ENCODE measurements around the gene CTF1.
"Not testable (repeated sequence)": the region's sequence is repeated elsewhere in the genome, so short reads cannot be mapped to it uniquely, and the experiment has no call there.

CTF1 gene

DNA sequence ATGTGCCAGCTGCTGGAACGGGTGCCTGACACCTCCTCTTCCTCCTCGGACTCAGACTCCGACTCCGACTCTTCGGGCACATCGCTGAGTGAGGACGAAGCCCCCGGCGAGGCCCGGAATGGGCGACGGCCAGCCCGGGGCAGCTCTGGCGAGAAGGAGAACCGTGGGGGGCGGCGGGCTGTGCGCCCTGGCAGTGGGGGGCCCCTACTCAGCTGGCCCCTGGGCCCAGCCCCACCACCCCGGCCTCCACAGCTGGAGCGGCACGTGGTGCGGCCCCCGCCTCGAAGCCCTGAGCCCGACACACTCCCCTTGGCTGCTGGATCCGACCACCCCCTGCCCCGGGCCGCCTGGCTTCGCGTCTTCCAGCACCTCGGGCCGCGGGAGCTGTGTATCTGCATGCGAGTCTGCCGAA, 33.8 kb downstream of the CTF1 start:
- no peak for DNase-seq (ENCODE audit: low read depth)

DNA sequence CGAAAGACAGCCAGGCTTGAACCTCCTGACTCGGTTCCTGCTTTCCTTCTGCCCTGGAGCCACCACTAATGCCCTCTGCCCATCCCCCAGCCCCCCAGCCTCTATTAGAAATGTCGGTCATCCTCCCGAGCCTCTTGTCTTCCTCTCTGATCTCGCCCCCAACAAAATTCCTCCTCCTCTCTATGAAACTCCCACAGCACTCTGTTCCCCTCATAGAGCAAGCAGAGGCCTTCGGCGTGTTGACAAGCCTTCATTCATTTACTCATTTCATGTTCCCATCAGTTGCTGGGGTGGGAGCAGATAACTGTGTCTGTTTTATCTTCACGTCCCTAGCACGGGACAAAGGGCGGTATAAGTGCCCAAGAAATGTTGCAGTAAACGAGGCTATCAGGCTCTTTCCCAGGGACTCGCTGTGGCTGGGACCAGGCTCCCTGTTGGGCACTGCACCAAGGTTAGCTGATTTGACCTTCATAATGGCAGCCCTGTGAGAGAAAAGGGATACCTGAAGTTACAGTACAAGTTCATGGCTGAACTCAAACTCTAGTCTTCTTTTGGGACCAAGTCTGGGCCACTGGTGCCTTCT, 34.7 kb downstream of the CTF1 start:
- DNase-seq (ENCODE audit: low read depth), result no peak

DNA sequence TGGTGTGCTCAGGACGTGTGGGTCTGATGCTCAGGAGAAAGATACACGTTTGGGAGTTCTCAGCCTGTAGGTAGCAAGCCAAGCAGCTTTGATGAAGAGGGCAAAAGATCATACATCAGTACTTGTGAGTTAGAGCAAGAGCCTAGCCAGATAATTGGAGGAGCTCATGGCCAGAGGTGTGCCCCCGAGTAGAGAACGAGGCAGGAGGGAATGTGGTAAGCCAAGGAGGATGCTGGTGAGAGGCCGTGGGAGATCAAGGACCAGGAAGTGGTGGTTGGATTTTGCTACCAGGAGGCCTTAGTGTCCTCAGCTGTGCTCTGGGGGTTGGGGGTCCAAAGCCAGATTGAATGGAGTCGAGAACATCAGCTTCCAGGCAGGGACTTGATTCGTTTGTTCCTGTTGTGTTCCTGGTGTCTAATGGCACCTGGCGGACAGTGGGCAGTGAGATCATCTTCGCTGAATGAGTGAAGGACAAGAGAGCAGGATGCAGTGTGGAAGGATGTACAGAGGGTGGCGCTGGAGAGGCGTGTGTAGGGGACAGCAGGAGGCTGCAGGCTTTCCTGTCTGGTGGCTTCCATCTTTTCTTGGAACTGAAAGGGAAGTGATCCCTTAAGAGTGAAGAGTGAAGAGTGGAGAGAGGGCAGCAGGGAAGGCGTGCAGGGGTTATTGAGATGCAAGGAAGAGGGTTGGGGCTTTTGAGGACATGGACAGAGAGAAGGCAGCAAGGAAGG, 38.6 kb downstream of the CTF1 start:
- DNase-seq (ENCODE audit: low read depth), result no peak

DNA sequence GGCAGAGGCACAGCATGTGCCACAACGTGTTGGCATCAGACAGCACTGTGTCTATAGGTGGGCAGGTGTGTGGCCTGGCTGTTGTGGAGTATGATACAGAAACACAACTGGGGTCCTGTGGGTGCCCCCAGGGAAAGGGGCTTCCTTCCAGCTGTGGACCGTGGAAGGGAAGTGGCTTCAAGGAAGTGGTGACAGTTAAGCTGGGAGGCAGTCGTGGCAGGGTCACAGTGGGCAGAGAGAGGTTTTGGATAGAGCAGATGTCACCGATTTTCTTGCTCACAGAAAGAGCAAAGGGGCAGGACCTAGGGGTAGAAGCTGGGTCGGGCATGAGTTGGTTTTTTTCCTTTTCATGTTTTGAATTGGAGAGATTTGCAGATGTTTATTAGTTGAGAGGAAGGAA, 41.3 kb downstream of the CTF1 start:
- DNase-seq (ENCODE audit: low read depth), result no peak

DNA sequence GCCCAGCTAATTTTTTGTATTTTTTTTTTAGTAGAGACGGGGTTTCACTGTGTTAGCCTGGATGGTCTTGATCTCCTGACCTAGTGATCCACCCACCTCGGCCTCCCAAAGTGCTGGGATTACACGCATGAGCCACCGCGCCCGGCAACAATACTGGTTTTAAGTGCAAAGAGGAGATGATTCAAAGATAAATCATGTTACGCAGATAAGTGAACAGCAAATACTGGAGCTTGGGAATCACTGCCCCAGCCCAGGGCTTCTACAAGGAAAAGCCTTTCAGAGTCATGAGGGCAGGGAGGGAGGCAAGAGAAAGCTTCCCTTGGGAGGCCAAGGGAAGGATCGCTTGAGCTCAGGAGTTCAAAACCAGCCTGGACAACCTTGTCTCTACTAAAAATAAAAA, 43.2 kb downstream of the CTF1 start:
- DNase-seq (ENCODE audit: low read depth), result not testable (repeated sequence)

DNA sequence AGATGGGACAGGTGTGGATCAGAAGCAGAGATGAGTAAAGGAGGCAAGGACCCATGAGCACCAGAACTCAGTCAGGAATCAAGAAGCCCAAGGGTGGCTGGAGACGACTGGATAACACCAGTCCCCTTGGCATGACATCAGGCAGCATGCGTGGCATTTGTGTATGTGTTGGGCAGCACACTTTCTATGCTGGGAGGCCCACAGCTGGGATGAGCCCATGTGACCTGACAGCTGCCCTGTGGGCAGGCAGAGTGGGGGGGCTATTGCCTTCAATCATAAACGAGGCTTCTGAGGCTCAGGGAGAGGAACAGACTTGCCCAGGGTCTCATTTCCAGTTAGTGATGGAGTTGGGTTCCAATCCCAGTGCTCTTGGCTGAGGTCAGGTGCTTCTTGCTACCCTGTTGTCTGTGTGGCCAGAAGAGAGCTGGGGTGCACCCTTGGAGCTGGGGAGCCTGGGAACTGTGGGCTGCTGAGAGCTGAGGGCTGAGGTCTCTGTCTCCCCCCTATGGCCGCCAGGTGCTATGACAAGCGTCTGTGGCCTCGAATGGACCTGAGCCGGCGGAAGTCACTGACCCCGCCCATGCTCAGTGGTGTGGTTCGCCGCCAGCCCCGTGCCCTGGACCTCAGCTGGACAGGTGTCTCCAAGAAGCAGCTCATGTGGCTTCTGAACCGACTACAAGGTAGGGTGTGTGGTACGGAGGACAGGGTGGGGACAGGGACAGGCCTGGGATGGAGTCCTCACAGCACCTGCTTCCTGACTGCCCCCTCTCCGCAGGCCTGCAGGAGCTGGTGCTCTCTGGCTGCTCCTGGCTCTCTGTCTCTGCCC, 45.4 kb downstream of the CTF1 start:
- DNase-seq (ENCODE audit: low read depth), result peak; percentile 30

DNA sequence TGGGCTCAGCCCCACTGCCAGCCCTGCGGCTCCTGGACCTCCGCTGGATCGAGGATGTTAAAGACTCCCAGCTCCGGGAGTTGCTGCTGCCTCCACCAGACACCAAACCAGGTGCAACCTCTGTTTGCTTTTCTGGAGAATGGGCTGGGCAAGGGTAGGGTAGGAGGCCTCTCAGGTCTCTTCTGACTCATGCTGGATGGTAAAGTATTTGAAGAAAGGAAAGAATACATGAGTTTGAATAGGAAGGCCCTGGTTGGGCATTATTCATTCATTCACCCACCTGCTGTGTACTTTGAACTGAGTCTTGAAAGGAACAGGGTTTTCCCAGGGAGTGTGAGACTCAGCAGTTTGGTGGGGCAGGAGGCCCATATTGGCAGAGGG, 46.0 kb downstream of the CTF1 start:
- DNase-seq (ENCODE audit: low read depth), result no peak

DNA sequence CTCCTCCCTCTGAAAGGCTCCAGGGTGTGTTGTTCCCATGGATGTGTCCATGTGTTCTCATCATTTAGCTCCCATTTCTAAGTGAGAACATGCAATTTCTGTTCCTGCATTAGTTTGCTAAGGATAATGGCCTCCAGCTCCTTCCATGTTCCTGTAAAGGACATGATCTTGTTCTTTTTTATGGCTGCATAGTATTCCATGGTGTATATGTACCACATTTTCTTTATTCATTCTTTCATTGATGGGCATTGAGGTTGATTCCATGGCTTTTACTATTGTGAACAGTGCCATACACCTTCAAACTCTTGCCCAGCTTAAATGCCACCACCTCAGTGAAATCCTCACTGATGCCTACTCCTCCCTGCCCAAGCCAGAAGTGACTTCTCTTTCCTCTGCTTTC, 47.9 kb downstream of the CTF1 start:
- no peak for DNase-seq (ENCODE audit: low read depth)

DNA sequence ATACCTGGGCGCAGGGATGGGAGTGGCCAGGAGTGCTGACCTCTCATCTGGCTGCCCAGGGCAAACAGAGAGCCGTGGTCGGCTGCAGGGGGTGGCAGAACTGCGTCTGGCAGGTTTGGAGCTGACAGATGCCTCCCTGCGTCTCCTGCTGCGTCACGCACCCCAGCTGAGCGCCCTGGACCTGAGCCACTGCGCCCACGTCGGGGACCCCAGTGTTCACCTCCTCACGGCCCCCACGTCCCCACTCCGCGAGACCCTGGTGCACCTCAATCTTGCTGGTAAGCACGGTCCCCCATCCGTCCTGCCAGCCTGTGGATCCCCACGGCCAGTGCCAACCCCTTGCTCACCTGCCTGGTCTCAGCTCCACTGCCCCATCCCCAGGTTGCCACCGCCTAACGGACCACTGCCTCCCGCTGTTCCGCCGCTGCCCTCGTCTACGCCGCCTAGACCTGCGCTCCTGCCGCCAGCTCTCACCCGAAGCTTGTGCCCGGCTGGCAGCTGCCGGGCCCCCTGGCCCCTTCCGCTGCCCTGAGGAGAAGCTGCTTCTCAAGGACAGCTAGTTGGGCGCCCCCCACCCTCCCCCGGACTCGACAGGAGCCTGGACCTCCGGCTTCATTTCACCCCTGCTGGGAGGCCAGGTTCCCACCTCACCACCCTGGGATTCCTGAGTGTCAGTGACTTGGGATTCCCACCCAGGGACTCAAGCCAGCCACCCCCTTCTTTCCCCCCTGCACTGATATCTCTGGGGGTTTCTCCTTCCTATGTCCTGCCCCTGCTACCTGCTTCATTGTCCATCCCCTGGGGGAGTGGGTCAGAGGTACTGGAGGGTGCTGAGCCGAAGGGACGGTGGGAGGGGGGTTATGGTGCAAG, 50.5 kb downstream of the CTF1 start:
- no peak for DNase-seq (ENCODE audit: low read depth)

DNA sequence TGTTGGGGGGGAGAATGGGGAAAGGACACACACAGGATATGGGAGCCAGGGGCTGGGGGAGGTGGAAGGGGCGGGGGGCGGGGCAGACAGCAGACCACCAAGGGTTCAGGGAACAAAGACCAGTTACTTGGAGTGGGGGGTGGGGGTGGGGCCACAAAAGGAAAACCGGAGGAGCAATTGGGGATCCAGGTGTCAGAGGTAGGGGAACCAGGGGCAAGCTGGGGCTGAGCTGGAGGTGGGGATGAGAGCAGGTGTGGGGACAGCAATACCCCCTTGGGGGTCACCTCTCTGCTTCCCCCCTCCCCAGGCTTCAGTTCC, 51.1 kb downstream of the CTF1 start:
- DNase-seq (ENCODE audit: low read depth), result no peak

DNA sequence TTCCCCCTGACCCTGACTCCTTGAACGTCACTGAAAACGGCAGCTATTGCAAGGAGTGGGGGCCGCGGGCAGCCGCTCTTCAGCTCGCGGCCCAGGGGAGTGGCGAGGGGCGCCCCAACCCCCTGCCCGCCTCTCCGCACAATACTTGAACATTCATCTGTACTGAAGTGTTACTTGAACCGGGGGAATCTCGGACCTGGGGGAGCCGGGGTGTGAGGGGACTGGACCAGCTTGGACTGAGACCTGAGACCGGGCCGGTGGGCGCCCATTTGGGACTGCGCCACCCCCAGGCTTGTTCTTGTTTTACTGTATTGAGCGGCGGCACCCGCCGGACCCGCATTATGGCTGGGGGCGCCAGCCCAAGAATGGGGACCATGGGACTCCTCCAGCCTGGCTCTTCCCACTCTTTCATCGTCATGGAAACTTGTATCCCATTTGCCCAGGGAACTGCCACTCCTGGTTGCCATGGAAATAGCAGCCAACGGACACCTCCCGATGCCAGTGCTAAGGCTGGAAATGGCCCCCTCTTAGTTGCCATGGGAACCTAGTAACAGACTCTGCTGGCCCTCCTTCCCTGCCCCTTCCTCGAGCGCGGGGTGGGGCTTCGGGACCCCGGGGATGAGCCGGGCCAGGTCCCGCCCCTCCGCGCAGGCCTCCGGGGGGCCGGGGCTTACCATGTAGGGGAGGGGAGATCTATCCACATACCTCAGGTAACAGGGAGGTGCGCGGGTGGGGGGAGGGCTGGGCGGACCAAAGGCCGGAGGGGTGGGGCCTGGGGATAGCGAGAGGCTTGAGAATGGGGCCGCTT, 51.6 kb downstream of the CTF1 start:
- DNase-seq (ENCODE audit: low read depth), result no peak

DNA sequence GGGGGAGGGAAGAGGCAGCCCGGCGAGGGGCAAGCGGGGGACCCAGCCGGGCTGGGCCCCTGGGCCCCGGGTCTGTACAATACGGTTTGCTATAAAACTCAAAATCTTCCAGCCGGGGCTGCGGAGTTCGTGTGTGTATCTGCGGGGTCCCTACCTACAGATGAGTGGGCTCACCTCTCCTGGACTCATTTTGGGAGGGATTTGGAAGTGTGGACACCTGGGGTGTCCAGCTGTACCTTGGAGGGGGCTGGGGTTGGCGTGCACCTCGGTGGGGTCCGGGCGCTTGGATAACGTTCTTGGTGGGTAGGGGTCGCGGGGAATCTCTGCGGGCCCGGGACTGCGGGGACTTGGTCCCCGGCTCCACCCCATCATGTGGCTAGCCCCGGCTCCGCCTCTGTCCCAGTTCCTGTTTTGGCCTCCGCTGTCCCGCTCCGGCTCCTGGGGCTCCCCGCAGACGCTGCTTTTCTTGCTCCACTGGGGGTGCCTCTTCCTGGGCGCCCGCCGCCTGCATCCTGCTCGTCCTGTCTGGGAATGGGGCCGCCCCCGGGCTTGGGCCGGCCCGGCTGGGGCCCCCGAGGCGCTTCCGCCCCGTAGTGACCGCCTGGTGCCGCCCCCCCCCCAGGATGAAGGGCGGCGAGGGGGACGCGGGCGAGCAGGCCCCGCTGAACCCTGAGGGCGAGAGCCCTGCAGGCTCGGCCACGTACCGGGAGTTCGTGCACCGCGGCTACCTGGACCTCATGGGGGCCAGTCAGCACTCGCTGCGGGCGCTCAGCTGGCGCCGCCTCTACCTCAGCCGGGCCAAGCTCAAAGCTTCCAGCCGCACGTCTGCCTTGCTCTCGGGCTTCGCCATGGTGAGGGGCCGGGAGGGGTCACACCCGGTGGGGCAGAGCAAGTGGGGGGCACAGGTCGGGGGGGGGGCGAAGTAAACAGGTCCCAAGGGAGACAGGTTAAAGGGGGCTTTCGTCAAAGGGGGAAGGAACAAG, 52.5 kb downstream of the CTF1 start, which contains the start of gene ORAI3:
Gene ORAI3 (plus strand): TSS at position 402 of the 983 bp plus-strand sequence. CDS start 222 bp downstream, at position 624.
- no peak for DNase-seq (ENCODE audit: low read depth)

DNA sequence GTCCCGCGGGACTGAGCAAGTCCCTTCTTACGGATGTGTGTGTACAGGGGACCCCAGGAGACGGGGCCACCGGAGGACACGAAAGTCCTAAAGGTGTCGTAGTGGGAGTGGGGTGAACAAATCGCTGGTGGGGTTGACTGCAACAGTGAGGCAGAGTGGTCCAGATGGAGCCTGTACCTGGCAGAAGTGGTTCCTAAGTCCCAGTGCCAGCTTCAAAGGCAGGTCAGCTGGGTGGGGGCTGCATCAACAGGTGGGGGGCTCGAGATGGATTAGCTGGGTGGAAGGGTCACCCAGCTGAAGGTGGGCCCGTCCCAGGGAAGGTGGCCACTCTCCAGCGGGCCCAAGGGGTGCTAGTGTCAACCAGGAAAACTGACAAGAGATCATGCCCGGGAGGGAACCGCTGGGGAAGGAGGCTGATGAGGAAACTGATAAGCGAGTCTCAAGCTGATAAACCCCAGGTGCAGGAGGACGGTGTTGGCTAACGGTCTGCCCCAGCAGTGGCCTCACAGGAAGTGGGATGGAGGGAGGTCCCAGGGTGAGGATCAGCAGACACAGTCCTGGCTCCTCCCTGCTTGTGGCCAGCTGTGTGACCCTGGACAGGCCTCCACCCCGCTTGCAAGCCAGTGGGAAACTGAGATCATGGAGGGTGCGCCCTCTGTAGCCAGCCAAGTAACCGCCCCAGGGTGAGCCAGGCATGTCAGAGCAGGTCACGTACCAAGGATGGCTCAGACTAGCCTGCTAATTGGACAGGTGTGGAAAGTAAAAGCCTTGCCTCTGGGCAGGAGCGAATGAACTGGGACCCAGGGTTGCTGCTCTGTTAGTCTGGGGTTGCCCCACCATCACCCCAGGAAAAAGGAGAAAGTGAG, 53.5 kb downstream of the CTF1 start:
- DNase-seq (ENCODE audit: low read depth), result no peak

DNA sequence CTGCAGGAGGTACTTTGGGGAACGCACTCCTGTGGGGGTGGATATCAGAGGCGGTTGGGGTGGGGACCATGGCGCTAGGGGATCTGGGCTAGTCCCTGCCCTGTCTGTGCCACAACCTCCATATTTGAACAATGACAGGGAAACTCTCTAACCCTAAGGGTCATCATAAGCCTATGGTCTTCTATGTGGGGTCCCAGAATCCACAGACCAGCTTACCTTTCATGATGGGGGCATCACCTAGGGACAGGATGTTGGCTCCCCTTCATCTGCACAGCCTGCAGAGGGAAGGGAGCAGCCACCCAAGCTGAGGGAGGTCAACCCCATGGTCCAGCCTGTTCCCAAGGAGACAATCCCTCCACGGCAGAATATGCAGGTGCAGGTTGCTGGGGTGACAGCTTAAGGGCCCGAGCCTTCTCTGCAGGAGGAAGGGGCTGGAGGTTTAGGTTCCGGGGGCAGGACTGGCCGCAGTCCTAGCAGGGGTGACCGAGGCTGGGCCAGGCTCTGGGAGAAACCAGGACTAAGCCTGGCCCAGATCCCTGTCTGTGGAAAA, 54.2 kb downstream of the CTF1 start:
- no peak for DNase-seq (ENCODE audit: low read depth)

DNA sequence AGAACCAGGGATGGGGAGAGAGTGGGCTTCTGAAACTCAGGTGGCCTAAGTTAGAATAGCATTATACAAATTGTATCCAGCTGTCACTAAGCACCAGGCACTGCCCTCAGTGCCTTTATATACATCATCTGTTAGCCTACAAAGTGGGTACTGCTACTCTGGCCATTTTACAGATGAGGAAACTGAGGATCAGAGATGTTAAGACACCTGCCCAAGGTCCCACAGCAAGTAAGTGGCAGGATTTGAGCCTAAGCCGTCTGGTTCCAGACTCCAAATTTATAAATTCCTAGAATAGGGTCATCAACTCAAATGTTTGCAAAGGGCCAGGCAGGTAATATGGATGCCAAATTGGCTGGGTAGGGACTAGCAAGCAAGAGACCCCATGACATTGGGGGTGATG, 54.8 kb downstream of the CTF1 start:
- no peak for DNase-seq (ENCODE audit: low read depth)

DNA sequence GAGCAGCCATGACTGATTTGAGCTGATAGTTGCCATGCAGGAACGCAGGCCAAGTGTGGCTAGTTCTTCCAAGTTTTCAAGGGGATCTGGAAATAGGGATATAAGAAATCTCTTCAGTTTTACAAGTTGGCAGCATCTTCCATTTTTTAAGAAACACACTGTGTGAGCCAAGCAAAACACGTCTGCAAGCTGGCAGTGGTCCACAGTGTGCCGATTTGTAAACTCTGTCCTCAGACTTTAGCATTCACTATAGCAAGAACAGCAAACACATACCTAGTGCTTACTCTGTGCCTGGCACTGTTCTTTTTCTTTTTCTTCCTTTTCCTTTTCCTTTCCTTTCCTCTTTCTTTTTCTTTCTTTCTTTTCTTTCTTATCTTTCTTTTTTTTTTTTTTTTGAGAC, 55.3 kb downstream of the CTF1 start:
- no peak for DNase-seq (ENCODE audit: low read depth)

DNA sequence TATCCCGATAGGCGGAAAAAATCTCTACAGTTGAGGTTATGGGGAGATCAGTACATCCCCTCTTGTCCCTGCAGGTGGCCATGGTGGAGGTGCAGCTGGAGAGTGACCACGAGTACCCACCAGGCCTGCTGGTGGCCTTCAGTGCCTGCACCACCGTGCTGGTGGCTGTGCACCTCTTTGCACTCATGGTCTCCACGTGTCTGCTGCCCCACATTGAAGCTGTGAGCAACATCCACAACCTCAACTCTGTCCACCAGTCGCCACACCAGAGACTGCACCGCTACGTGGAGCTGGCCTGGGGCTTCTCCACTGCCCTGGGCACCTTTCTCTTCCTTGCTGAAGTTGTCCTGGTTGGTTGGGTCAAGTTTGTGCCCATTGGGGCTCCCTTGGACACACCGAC, 56.7 kb downstream of the CTF1 start:
- DNase-seq (ENCODE audit: low read depth), result no peak
